HCT116 (cell line): Measurements from ENCODE around the gene APBB1IP.

Experiments used
- POLR2A ChIP-seq: IDR thresholded peaks from 2 replicates; pipeline ENCODE4 v1.7.0; 2011; ENCODE audit warnings: borderline replicate concordance; ENCODE audit not compliant: insufficient read depth, insufficient read length; ENCODE audit errors: extremely low read depth
- TF ChIP-seq, protein P1 (sequence below), 3 experiments: fragments of 200-600 bp in 1 of 3; sonication (generic) in 1 of 3; IDR thresholded peaks in 2 of 3; conservative IDR thresholded peaks in 1 of 3; 2 replicates each; pipeline ENCODE4 v1.5.1; 2012 to 2017; ENCODE audit warnings: low read depth in 2 of 3, low read length in 2 of 3, antibody characterized with exemption in 1 of 3, borderline replicate concordance in 1 of 3, control low read depth in 1 of 3, mild to moderate bottlenecking in 1 of 3, mixed read lengths in 1 of 3, mixed run types in 1 of 3, moderate library complexity in 1 of 3; ENCODE audit not compliant: insufficient read depth in 1 of 3
- TF ChIP-seq, protein P2 (sequence below): IDR thresholded peaks from 2 replicates; pipeline ENCODE4 v1.6.1; 2012

DNA sequence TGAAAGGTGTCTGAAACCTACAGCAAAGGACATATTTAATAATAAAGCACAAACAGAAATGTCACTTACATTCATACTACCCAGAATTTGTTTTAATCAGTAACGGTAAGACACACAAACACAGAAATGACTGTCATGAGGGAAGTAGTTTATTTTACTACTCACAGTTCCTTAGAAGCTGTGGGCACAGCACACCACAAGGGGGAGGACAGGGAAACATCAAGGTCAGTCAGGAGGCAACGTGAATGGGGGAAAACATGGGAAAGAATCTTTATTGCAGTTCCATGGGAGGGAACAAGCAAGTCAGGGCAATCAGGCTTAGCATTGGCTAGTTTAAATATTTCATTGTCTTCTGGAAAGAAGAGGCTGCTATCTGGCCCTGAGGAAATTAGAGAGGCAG lies 135.5 kb downstream of the APBB1IP start:
- TF ChIP-seq, protein P1, sequence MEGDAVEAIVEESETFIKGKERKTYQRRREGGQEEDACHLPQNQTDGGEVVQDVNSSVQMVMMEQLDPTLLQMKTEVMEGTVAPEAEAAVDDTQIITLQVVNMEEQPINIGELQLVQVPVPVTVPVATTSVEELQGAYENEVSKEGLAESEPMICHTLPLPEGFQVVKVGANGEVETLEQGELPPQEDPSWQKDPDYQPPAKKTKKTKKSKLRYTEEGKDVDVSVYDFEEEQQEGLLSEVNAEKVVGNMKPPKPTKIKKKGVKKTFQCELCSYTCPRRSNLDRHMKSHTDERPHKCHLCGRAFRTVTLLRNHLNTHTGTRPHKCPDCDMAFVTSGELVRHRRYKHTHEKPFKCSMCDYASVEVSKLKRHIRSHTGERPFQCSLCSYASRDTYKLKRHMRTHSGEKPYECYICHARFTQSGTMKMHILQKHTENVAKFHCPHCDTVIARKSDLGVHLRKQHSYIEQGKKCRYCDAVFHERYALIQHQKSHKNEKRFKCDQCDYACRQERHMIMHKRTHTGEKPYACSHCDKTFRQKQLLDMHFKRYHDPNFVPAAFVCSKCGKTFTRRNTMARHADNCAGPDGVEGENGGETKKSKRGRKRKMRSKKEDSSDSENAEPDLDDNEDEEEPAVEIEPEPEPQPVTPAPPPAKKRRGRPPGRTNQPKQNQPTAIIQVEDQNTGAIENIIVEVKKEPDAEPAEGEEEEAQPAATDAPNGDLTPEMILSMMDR (IDR thresholded peaks at IDR 0.05 in 2 of 3, conservative IDR thresholded peaks at IDR 0.05 in 1 of 3; ENCODE audit: borderline replicate concordance in 1 of 3, insufficient read depth in 1 of 3, low read depth in 2 of 3, low read length in 2 of 3), result peak in 2 of 3 experiments; percentile 29 to 52; a peak in 3 of 6 replicates
- no peak for TF ChIP-seq POLR2A
- TF ChIP-seq, protein P2, sequence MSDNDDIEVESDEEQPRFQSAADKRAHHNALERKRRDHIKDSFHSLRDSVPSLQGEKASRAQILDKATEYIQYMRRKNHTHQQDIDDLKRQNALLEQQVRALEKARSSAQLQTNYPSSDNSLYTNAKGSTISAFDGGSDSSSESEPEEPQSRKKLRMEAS, result no peak
